Ishikawa (cell line): ENCODE measurements around the gene RIMKLB.

Source experiments
- CEBPB ChIP-seq: IDR thresholded peaks from 2 replicates; pipeline ENCODE4 v1.6.1; 2012
- CREB1 ChIP-seq: IDR thresholded peaks from 2 replicates; pipeline ENCODE4 v1.6.1; 2012; ENCODE audit warnings: low read depth
- EGR1 ChIP-seq: IDR thresholded peaks from 2 replicates; pipeline ENCODE4 v1.6.1; 2012
- FOXM1 ChIP-seq: IDR thresholded peaks from 2 replicates; pipeline ENCODE4 v1.6.1; 2012; ENCODE audit warnings: low read depth, borderline replicate concordance
- RAD21 ChIP-seq: IDR thresholded peaks from 2 replicates; pipeline ENCODE4 v1.6.1; 2012; ENCODE audit warnings: low read depth
- TCF12 ChIP-seq: IDR thresholded peaks from 2 replicates; pipeline ENCODE4 v1.6.1; 2012; ENCODE audit warnings: low read depth
- TEAD4 ChIP-seq: IDR thresholded peaks from 2 replicates; pipeline ENCODE4 v1.6.1; 2012
- YY1 ChIP-seq: IDR thresholded peaks from 2 replicates; pipeline ENCODE4 v1.6.1; 2012; ENCODE audit warnings: low read depth
- ZBTB7A ChIP-seq: IDR thresholded peaks from 2 replicates; pipeline ENCODE4 v1.6.1; 2012; ENCODE audit warnings: low read depth
- TF ChIP-seq, protein P1 (sequence below): IDR thresholded peaks from 2 replicates; pipeline ENCODE4 v1.6.1; 2012
- TF ChIP-seq, protein P2 (sequence below): IDR thresholded peaks from 2 replicates; pipeline ENCODE4 v1.6.1; 2012; ENCODE audit warnings: low read depth, mild to moderate bottlenecking

RIMKLB gene

GRCh38 chr12:8831116-8831515 lies 133.3 kb downstream of the RIMKLB start:
- TF ChIP-seq, protein P1, sequence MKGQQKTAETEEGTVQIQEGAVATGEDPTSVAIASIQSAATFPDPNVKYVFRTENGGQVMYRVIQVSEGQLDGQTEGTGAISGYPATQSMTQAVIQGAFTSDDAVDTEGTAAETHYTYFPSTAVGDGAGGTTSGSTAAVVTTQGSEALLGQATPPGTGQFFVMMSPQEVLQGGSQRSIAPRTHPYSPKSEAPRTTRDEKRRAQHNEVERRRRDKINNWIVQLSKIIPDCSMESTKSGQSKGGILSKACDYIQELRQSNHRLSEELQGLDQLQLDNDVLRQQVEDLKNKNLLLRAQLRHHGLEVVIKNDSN = no peak
- TF ChIP-seq CEBPB = no peak
- TF ChIP-seq, protein P2, sequence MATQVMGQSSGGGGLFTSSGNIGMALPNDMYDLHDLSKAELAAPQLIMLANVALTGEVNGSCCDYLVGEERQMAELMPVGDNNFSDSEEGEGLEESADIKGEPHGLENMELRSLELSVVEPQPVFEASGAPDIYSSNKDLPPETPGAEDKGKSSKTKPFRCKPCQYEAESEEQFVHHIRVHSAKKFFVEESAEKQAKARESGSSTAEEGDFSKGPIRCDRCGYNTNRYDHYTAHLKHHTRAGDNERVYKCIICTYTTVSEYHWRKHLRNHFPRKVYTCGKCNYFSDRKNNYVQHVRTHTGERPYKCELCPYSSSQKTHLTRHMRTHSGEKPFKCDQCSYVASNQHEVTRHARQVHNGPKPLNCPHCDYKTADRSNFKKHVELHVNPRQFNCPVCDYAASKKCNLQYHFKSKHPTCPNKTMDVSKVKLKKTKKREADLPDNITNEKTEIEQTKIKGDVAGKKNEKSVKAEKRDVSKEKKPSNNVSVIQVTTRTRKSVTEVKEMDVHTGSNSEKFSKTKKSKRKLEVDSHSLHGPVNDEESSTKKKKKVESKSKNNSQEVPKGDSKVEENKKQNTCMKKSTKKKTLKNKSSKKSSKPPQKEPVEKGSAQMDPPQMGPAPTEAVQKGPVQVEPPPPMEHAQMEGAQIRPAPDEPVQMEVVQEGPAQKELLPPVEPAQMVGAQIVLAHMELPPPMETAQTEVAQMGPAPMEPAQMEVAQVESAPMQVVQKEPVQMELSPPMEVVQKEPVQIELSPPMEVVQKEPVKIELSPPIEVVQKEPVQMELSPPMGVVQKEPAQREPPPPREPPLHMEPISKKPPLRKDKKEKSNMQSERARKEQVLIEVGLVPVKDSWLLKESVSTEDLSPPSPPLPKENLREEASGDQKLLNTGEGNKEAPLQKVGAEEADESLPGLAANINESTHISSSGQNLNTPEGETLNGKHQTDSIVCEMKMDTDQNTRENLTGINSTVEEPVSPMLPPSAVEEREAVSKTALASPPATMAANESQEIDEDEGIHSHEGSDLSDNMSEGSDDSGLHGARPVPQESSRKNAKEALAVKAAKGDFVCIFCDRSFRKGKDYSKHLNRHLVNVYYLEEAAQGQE = no peak
- TF ChIP-seq RAD21 = no peak
- no peak for TF ChIP-seq YY1
- no peak for TF ChIP-seq ZBTB7A
- no peak for TF ChIP-seq FOXM1
- no peak for TF ChIP-seq CREB1

DNA sequence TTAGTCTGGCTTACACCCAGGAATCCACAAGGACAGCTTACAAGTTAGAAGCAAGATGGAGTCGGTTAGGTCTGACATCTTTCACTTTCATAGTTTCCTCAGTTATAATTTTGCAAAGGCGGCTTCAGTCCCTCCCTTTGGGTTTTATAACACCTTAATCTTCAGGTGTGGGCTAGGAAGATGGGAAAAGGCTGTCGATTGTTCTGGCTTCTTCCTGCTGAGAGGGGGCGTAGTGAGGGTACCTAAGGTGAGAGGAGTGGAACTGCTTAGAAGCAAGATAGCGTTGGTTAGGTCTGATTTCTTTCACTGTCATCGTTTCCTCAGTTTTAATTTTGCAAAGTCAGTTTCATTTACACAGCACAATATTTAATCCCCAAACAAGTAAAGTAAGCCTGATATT lies 134.7 kb downstream of the RIMKLB start:
- TF ChIP-seq ZBTB7A = no peak
- no peak for TF ChIP-seq TCF12
- TF ChIP-seq TEAD4 = no peak
- TF ChIP-seq CREB1 = no peak
- TF ChIP-seq EGR1 = no peak
- TF ChIP-seq RAD21 = no peak
- TF ChIP-seq, protein P1 = no peak
